T-cell (primary cell): ENCODE results near the gene PINLYP. TPM values are rescaled to one million over a fixed set of nuclear protein-coding genes. Genes with fewer than 3 reads are reported as not detected.
A peak's percentile ranks its signal among the peaks of the same experiment; 100 is the strongest.

ENCODE experiments used
- ATAC-seq, 4 experiments: fragments of 200-7000 bp in 3 of 4; fragments of 150-1000 bp in 1 of 4; cut with Tn5 transposase; replicated peaks in 1 of 4; 1 replicate in 3 of 4; 2 replicates in 1 of 4; pipeline ENCODE4 v1.10.0; 2021; ENCODE audit warnings: moderate library complexity in 3 of 4, mild to moderate bottlenecking in 2 of 4, moderate number of reproducible peaks in 1 of 4
- CTCF ChIA-PET, 2 donors: fragments of 300-600 bp; sonication (Branson Sonifier 250); formaldehyde crosslinking; loops; one replicate each; lab custom pipeline; 2022; ENCODE audit warnings: antibody characterized with exemption in 2 of 2; lab: Charles Lee
- POLR2A ChIA-PET, 2 donors: fragments of 300-600 bp; sonication (Branson Sonifier 250); formaldehyde crosslinking; loops; one replicate each; lab custom pipeline; 2022; ENCODE audit warnings: antibody characterized with exemption in 2 of 2; lab: Charles Lee
- DNase-seq, 35 experiments: peaks; one replicate each; pipeline versions ENCODE4 v3.0.0 to v3.0.0-alpha.2; 2013 to 2023
- H3K27ac ChIP-seq: one replicate; pipeline ENCODE4 v1.5.1; 2013; ENCODE audit warnings: low read length
- H3K27me3 ChIP-seq, 2 experiments: replicated peaks in 1 of 2; 1 replicate in 1 of 2; 2 replicates in 1 of 2; pipeline versions ENCODE4 v1.6.1 to v1.7.0; 2013; ENCODE audit warnings: low read length in 1 of 2, mixed read lengths in 1 of 2; ENCODE audit not compliant: control insufficient read depth in 2 of 2, insufficient read depth in 2 of 2; ENCODE audit errors: extremely low read depth in 1 of 2
- H3K36me3 ChIP-seq, 2 donors: 1 replicate in 1 of 2; 2 replicates in 1 of 2; pipeline versions ENCODE4 v1.6.1 to v1.7.0; 2013; ENCODE audit warnings: low read length in 1 of 2; ENCODE audit not compliant: control insufficient read depth in 2 of 2, insufficient read depth in 1 of 2; ENCODE audit errors: extremely low read depth in 1 of 2
- H3K4me1 ChIP-seq, 2 experiments: 1 replicate in 1 of 2; 2 replicates in 1 of 2; pipeline versions ENCODE4 v1.6.1 to v1.7.0; 2013; ENCODE audit warnings: low read length in 2 of 2, mixed read lengths in 1 of 2; ENCODE audit not compliant: insufficient read depth in 2 of 2, control insufficient read depth in 1 of 2; ENCODE audit errors: extremely low read depth in 1 of 2
- H3K4me3 ChIP-seq, 2 donors: 1 replicate in 1 of 2; 2 replicates in 1 of 2; pipeline versions ENCODE4 v1.5.1 to v1.7.0; 2013; ENCODE audit warnings: mild to moderate bottlenecking in 2 of 2, low read length in 1 of 2, moderate library complexity in 1 of 2; ENCODE audit not compliant: control insufficient read depth in 1 of 2; ENCODE audit errors: extremely low read depth in 1 of 2
- H3K9me3 ChIP-seq: 2 replicates; pipeline ENCODE4 v1.7.0; 2013
- H3K27ac Mint-ChIP-seq, 2 donors: one replicate each; pipeline ENCODE4 v1.8.0; 2020 to 2021; ENCODE audit warnings: mild to moderate bottlenecking in 2 of 2, mixed read lengths in 2 of 2
- H3K27me3 Mint-ChIP-seq, 2 donors: one replicate each; pipeline ENCODE4 v1.8.0; 2021 to 2022; ENCODE audit warnings: mixed read lengths in 2 of 2
- H3K36me3 Mint-ChIP-seq: one replicate; pipeline ENCODE4 v1.8.0; 2021; ENCODE audit warnings: mixed read lengths
- H3K4me1 Mint-ChIP-seq, 3 donors: one replicate each; pipeline ENCODE4 v1.8.0; 2020 to 2022; ENCODE audit warnings: mixed read lengths in 3 of 3, mild to moderate bottlenecking in 1 of 3
- H3K4me3 Mint-ChIP-seq, 3 donors: one replicate each; pipeline ENCODE4 v1.8.0; 2020 to 2022; ENCODE audit warnings: mild to moderate bottlenecking in 3 of 3, mixed read lengths in 3 of 3, moderate library complexity in 3 of 3
- H3K9me3 Mint-ChIP-seq, 3 donors: one replicate each; pipeline ENCODE4 v1.8.0; 2020 to 2022; ENCODE audit warnings: mixed read lengths in 3 of 3
- WGBS: methylation state at CpG from one replicate; pipeline ENCODE4 v1.1.5; 2013; ENCODE audit warnings: missing lambda C conversion rate; ENCODE audit not compliant: insufficient coverage; 5-methylcytosine and 5-hydroxymethylcytosine counted together
- total RNA-seq, 35 experiments: library from RNA in 6 of 35; stranded (reverse) in 6 of 35; fragments of 120-200 nt in 1 of 35; gene quantifications; one replicate each; pipeline versions ENCODE4 v1.2.1 to v1.2.4 and lab custom pipeline; 2013 to 2026

PINLYP gene
- total RNA-seq, 5 donors from 2014 or later (not counting 1 experiment from before 2014, with no cell fraction given), result 0.28 to 2.5 (median 1.5) TPM

- Histone ChIP-seq H3K27me3 (no peaks in the 10 kb centered on the region), H3K36me3 (peaks cover 20 to 70% of the 10 kb centered on the region in 2 donors), H3K27ac (no peak overlapping the region), H3K4me1 (peaks cover 0 to 10% of the 10 kb centered on the region in 2 experiments), H3K4me3 (no peak overlapping the region), H3K9me3 (no peaks in the 10 kb centered on the region)
- Mint-ChIP-seq H3K36me3 (peaks cover 46% of the 10 kb centered on the region), H3K4me1 (peaks cover 11 to 19% (median 14%) of the 10 kb centered on the region in 3 donors), H3K9me3 (no peaks in the 10 kb centered on the region), H3K27ac (peak overlapping the region in 1 of 2 donors; percentile 11), H3K27me3 (no peaks in the 10 kb centered on the region), H3K4me3 (no peak overlapping the region)
- CTCF ChIA-PET, result interaction anchor here in 1 of 2 donors (5.2 kb wide), 1 partner anchor 41 kb away, joined by 84 read pairs; the partner anchor contains the start of gene IRGQ
- ATAC-seq (no peak), DNase-seq (no peak)
- POLR2A ChIA-PET, result interaction anchor here in 1 of 2 donors (0.8 kb wide), 1 partner anchor 16 kb away, joined by 3 read pairs; no protein-coding TSS in a partner anchor
- WGBS, result 100% methylated on average over 2 of the region's 4 CpGs
Observed at GRCh38 chr19:43553656-43554055, 21.9 kb upstream of the PINLYP start.

GRCh38 chr19:43554317-43554895 is 21.2 kb upstream of the PINLYP start:
- DNase-seq (no peak), ATAC-seq (no peak)
- no peak overlapping the region for H3K27ac ChIP-seq
- H3K4me1 Mint-ChIP-seq, result peaks cover 11 to 19% (median 14%) of the 10 kb centered on the region in 3 donors
- no peaks in the 10 kb centered on the region for H3K9me3 ChIP-seq
- ChIA-PET CTCF (interaction anchor here (0.5 to 5.2 kb wide), 12 partner anchors 17 to 201 kb away, joined by 3 to 84 read pairs (median 5); partner anchors contain the start of genes IRGQ (in 1 of the 2), SMG9 (in 1 of the 2) and XRCC1 (in 1 of the 2)), POLR2A (no interaction called here)
- no peaks in the 10 kb centered on the region for H3K9me3 Mint-ChIP-seq
- H3K27me3 Mint-ChIP-seq, result no peaks in the 10 kb centered on the region
- H3K27me3 ChIP-seq, result no peaks in the 10 kb centered on the region
- WGBS, result 97% methylated on average over 15 of the region's 15 CpGs
- peaks cover 44% of the 10 kb centered on the region for H3K36me3 Mint-ChIP-seq
- no peak overlapping the region for H3K27ac Mint-ChIP-seq
- peaks cover 0 to 10% of the 10 kb centered on the region in 2 experiments for H3K4me1 ChIP-seq
- no peak overlapping the region for H3K4me3 Mint-ChIP-seq
- no peak overlapping the region for H3K4me3 ChIP-seq
- H3K36me3 ChIP-seq, result peaks cover 20 to 66% of the 10 kb centered on the region in 2 donors

- Mint-ChIP-seq H3K36me3 (peaks cover 41% of the 10 kb centered on the region), H3K27ac (peak overlapping the region; percentile 58 to 70), H3K4me1 (peaks cover 14 to 24% (median 17%) of the 10 kb centered on the region in 3 donors), H3K9me3 (no peaks in the 10 kb centered on the region), H3K4me3 (no peak overlapping the region), H3K27me3 (no peaks in the 10 kb centered on the region)
- peaks cover 20 to 62% of the 10 kb centered on the region in 2 donors for H3K36me3 ChIP-seq
- no peaks in the 10 kb centered on the region for H3K9me3 ChIP-seq
- peaks cover 0 to 11% of the 10 kb centered on the region in 2 experiments for H3K4me1 ChIP-seq
- no peak overlapping the region for H3K27ac ChIP-seq
- ChIA-PET CTCF (interaction anchor here (0.5 to 5.2 kb wide), 17 partner anchors 16 to 200 kb away, joined by 3 to 84 read pairs (median 5); partner anchors contain the start of genes XRCC1 (in 2 of the 2), IRGQ (in 1 of the 2), PINLYP (in 1 of the 2) and SMG9 (in 1 of the 2)), POLR2A (no interaction called here)
- DNase-seq (peak; percentile 59 to 90 (median 80)), ATAC-seq (peak; percentile 93 to 98 (median 96))
- 60% methylated on average over 1 of the region's 8 CpGs for WGBS
- no peaks in the 10 kb centered on the region for H3K27me3 ChIP-seq
- no peak overlapping the region for H3K4me3 ChIP-seq
Observed at GRCh38 chr19:43555185-43555770, 20.3 kb upstream of the PINLYP start.

- whole genome bisulfite sequencing, result 95% methylated on average over 2 of the region's 6 CpGs
- Mint-ChIP-seq H3K4me1 (peaks cover 58 to 62% (median 59%) of the 10 kb centered on the region in 3 donors), H3K27ac (peak overlapping the region; percentile 96 to 98), H3K36me3 (peaks cover 28% of the 10 kb centered on the region), H3K9me3 (no peaks in the 10 kb centered on the region), H3K27me3 (no peaks in the 10 kb centered on the region), H3K4me3 (peak overlapping the region in 1 of 3 donors; percentile 84)
- H3K4me3 ChIP-seq, result no peak overlapping the region
- DNase-seq (peak in 2 of 35 experiments; percentile 8 to 24), ATAC-seq (no peak)
- H3K36me3 ChIP-seq, result peaks cover 6 to 25% of the 10 kb centered on the region in 2 donors
- H3K27me3 ChIP-seq, result no peaks in the 10 kb centered on the region
- no peaks in the 10 kb centered on the region for H3K9me3 ChIP-seq
- H3K4me1 ChIP-seq, result peaks cover 20 to 54% of the 10 kb centered on the region in 2 experiments
- POLR2A ChIA-PET, result no interaction called here
- CTCF ChIA-PET, result no interaction called here
- peak overlapping the region; percentile 93 for H3K27ac ChIP-seq
Observed at GRCh38 chr19:43560687-43561086, 14.9 kb upstream of the PINLYP start.

GRCh38 chr19:43561139-43561970 is 14.2 kb upstream of the PINLYP start:
- Mint-ChIP-seq H3K4me3 (peak overlapping the region in 1 of 3 donors; percentile 84), H3K9me3 (no peaks in the 10 kb centered on the region), H3K36me3 (peaks cover 28% of the 10 kb centered on the region), H3K4me1 (peaks cover 56 to 59% (median 58%) of the 10 kb centered on the region in 3 donors), H3K27ac (peak overlapping the region; percentile 96 to 98), H3K27me3 (no peaks in the 10 kb centered on the region)
- Histone ChIP-seq H3K4me1 (peaks cover 20 to 54% of the 10 kb centered on the region in 2 experiments), H3K9me3 (no peaks in the 10 kb centered on the region), H3K36me3 (peaks cover under 1 to 18% of the 10 kb centered on the region in 2 donors), H3K27me3 (no peaks in the 10 kb centered on the region), H3K27ac (peak overlapping the region; percentile 93), H3K4me3 (no peak overlapping the region)
- WGBS, result 100% methylated on average over 11 of the region's 12 CpGs
- DNase-seq (no peak), ATAC-seq (no peak)
- ChIA-PET POLR2A (interaction anchor here in 1 of 2 donors (0.6 kb wide), 1 partner anchor 11 kb away, joined by 3 read pairs; no protein-coding TSS in a partner anchor), CTCF (no interaction called here)
